Aorta (tissue), 5 donors: ENCODE measurements around the gene MPND. TPM values are rescaled to one million over a fixed set of nuclear protein-coding genes. Genes with fewer than 3 reads are reported as not detected.

Source experiments
- ATAC-seq: fragments of 200-7000 bp; cut with Tn5 transposase; one replicate; pipeline ENCODE4 v1.9.1; 2022; ENCODE audit warnings: moderate library complexity; ENCODE audit not compliant: low FRiP score
- DNase-seq, 2 donors: peaks; one replicate each; pipeline ENCODE4 v3.0.0-alpha.2; 2020
- H3K27ac ChIP-seq, 2 donors: one replicate each; pipeline ENCODE4 v1.5.1; 2013; ENCODE audit warnings: low read length in 2 of 2, mild to moderate bottlenecking in 2 of 2, moderate library complexity in 2 of 2, control low read depth in 1 of 2, inconsistent platforms in 1 of 2, low read depth in 1 of 2
- H3K27me3 ChIP-seq, 2 donors: one replicate each; pipeline ENCODE4 v1.6.1; 2013; ENCODE audit warnings: control low read depth in 1 of 2, low read length in 1 of 2, mild to moderate bottlenecking in 1 of 2, moderate library complexity in 1 of 2; ENCODE audit not compliant: insufficient read depth in 2 of 2, control insufficient read depth in 1 of 2
- H3K36me3 ChIP-seq, 2 donors: one replicate each; pipeline ENCODE4 v1.6.1; 2013; ENCODE audit warnings: control low read depth in 1 of 2, low read length in 1 of 2, mild to moderate bottlenecking in 1 of 2; ENCODE audit not compliant: insufficient read depth in 2 of 2, control insufficient read depth in 1 of 2
- H3K4me1 ChIP-seq, 2 donors: one replicate each; pipeline ENCODE4 v1.6.1; 2013; ENCODE audit warnings: low read length in 2 of 2, control low read depth in 1 of 2, mild to moderate bottlenecking in 1 of 2, moderate library complexity in 1 of 2; ENCODE audit not compliant: insufficient read depth in 2 of 2, control insufficient read depth in 1 of 2
- H3K4me3 ChIP-seq, 2 donors: one replicate each; pipeline ENCODE4 v1.5.1; 2013; ENCODE audit warnings: low read length in 2 of 2, control low read depth in 1 of 2, mild to moderate bottlenecking in 1 of 2
- H3K9me3 ChIP-seq: one replicate; pipeline ENCODE4 v1.6.1; 2013; ENCODE audit warnings: mild to moderate bottlenecking, low read length; ENCODE audit not compliant: control insufficient read depth
- WGBS, 2 donors: extraction: QIAGEN DNeasy Blood & Tissue Kit; methylation state at CpG; one replicate each; pipeline ENCODE4 v1.1.7; 2013; 5-methylcytosine and 5-hydroxymethylcytosine counted together
- intact Hi-C, 2 donors: fragments of 100-400 bp; cut with DNase I; formaldehyde crosslinking; loops; one replicate each; pipeline versions ENCODE4 v1.14.2 to v1.15.0; 2022
- polyA plus RNA-seq, 2 donors: library from polyadenylated mRNA; stranded (reverse); fragments of 200-250 nt; gene quantifications; one replicate each; pipeline ENCODE4 v1.2.3, GENCODE V29; 2013
- total RNA-seq, 2 donors: library from RNA; stranded (reverse); fragmentation: NEBNext Ultra II Directional; extraction: Animal tissue kit (Norgen Biotek cat#: 25700); gene quantifications; one replicate each; pipeline ENCODE4 v1.2.1, GENCODE V29; 2021
- donor health status: healthy with polysubstance abuse.
- donor health status: Bipolar disorder and iron deficiency.
- donor health status: DM: no; HTN: no; CAD: no.
- donor health status: DM: no; HTN: no; CAD: no.
- donor health status: DM: yes; HTN: yes; CAD: no.

The MPND gene
- total and polyA plus RNA-seq, 4 donors, result 13.5 to 17.9 (median 15.2) TPM

GRCh38 chr19:4376991-4377781 lies 33.8 kb downstream of the MPND start:
- H3K36me3 ChIP-seq, result no peaks in the 10 kb centered on the region
- peaks cover 0 to 6% of the 10 kb centered on the region in 2 donors for H3K4me1 ChIP-seq
- no peak overlapping the region for H3K4me3 ChIP-seq
- intact Hi-C loops, result no loop called here
- 61 to 69% methylated on average over 22 to 23 of the region's 23 CpGs for WGBS, 2 donors
- no peaks in the 10 kb centered on the region for H3K9me3 ChIP-seq
- no peak overlapping the region for H3K27ac ChIP-seq
- no peaks in the 10 kb centered on the region for H3K27me3 ChIP-seq
- DNase-seq (peak in 1 of 2 donors; percentile 53), ATAC-seq (no peak)

- no peak overlapping the region for H3K27ac ChIP-seq
- intact Hi-C loops, result no loop called here
- peaks cover 0 to 4% of the 10 kb centered on the region in 2 donors for H3K36me3 ChIP-seq
- H3K4me3 ChIP-seq, result no peak overlapping the region
- 93 to 95% methylated on average over 11 of the region's 11 CpGs for WGBS, 2 donors
- peaks cover 0 to 6% of the 10 kb centered on the region in 2 donors for H3K4me1 ChIP-seq
- ATAC-seq (no peak), DNase-seq (no peak)
- no peaks in the 10 kb centered on the region for H3K27me3 ChIP-seq
- H3K9me3 ChIP-seq, result no peaks in the 10 kb centered on the region
Observed at GRCh38 chr19:4378886-4379285, 35.5 kb downstream of the MPND start.

GRCh38 chr19:4379383-4380253 lies 36.3 kb downstream of the MPND start:
- intact Hi-C loops, result no loop called here
- Histone ChIP-seq H3K4me1 (peaks cover 0 to 6% of the 10 kb centered on the region in 2 donors), H3K27ac (no peak overlapping the region), H3K27me3 (no peaks in the 10 kb centered on the region), H3K9me3 (no peaks in the 10 kb centered on the region), H3K36me3 (peaks cover 0 to 4% of the 10 kb centered on the region in 2 donors), H3K4me3 (no peak overlapping the region)
- ATAC-seq, result no peak
- DNase-seq, result no peak
- 79 to 80% methylated on average over 20 of the region's 20 CpGs for WGBS, 2 donors

- WGBS, 2 donors, result 64 to 68% methylated on average over 17 of the region's 17 CpGs
- Histone ChIP-seq H3K4me1 (peaks cover 0 to 3% of the 10 kb centered on the region in 2 donors), H3K4me3 (no peak overlapping the region), H3K27me3 (no peaks in the 10 kb centered on the region), H3K9me3 (no peaks in the 10 kb centered on the region), H3K36me3 (peaks cover 0 to 4% of the 10 kb centered on the region in 2 donors), H3K27ac (no peak overlapping the region)
- DNase-seq, result no peak
- peak; percentile 39 for ATAC-seq
- intact Hi-C loops, result no loop called here
Observed at GRCh38 chr19:4380254-4380727, 36.9 kb downstream of the MPND start.

GRCh38 chr19:4385291-4386040 lies 42.1 kb downstream of the MPND start:
- intact Hi-C loops, result no loop called here
- ATAC-seq (no peak), DNase-seq (no peak)
- Histone ChIP-seq H3K9me3 (no peaks in the 10 kb centered on the region), H3K4me3 (no peak overlapping the region), H3K27me3 (no peaks in the 10 kb centered on the region), H3K27ac (no peak overlapping the region), H3K4me1 (no peaks in the 10 kb centered on the region), H3K36me3 (peaks cover 0 to 4% of the 10 kb centered on the region in 2 donors)
- WGBS, 2 donors, result 64 to 80% methylated on average over 15 of the region's 15 CpGs

GRCh38 chr19:4386041-4386782 lies 42.9 kb downstream of the MPND start:
- no peak for DNase-seq
- intact Hi-C loops, result no loop called here
- H3K27me3 ChIP-seq, result no peaks in the 10 kb centered on the region
- WGBS, 2 donors, result 91 to 92% methylated on average over 13 of the region's 13 CpGs
- no peak for ATAC-seq
- no peak overlapping the region for H3K4me3 ChIP-seq
- peaks cover 0 to 4% of the 10 kb centered on the region in 2 donors for H3K36me3 ChIP-seq
- no peaks in the 10 kb centered on the region for H3K9me3 ChIP-seq
- H3K4me1 ChIP-seq, result no peaks in the 10 kb centered on the region
- H3K27ac ChIP-seq, result no peak overlapping the region

GRCh38 chr19:4388337-4389063 lies 45.1 kb downstream of the MPND start:
- WGBS, 2 donors, result 29 to 39% methylated on average over 16 of the region's 16 CpGs
- no peaks in the 10 kb centered on the region for H3K4me1 ChIP-seq

More at GRCh38 chr19:4388337-4389063, 45.1 kb downstream of the MPND start:
- DNase-seq (no peak), ATAC-seq (no peak)
- Histone ChIP-seq H3K9me3 (no peaks in the 10 kb centered on the region), H3K4me3 (no peak overlapping the region), H3K27me3 (no peaks in the 10 kb centered on the region), H3K27ac (no peak overlapping the region), H3K36me3 (peaks cover 0 to 2% of the 10 kb centered on the region in 2 donors)
- intact Hi-C loops, result no loop called here
